CD4-positive, alpha-beta T cell treated with Interleukin-17A for 1 hour (primary cell): Measurements from ENCODE around the gene CTNNA3.
"Not testable (repeated sequence)": the region's sequence is repeated elsewhere in the genome, so short reads cannot be mapped to it uniquely, and the experiment has no call there.

ENCODE experiments used
- DNase-seq: peaks from one replicate; pipeline ENCODE4 v3.0.0-alpha.2; 2020

CTNNA3 gene

DNA sequence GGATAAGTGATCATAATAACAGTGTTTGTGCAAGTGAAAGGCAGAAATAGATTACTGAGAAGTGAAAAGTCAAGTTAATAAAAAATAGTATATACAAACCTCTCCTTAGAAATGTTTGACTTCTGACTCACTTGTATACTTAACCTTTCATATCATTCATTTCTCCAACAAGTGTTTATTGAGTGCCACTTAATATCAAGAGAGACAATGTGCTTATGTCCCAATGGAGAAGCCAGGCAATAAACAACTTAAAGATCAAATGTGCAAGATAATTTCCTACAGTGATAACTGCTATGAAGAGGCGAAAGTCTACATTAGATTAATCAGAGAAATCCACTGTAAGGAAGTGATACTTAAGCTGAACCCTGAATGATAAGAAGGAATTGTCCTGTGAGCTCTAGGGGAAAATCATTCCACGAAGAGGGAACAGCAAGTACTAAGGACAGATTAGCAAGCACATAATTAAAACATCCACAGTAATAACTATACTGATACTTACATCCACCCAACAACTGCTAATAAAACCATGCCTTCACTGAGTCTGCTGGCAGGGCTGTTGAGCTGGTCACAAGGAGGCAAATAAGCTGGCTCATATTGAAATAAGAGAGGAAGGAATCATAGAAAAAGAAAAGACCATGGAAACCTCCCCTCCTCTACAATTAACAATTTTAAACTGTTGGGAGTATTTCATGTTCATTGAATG, 203.5 kb downstream of the CTNNA3 start:
- no peak for DNase-seq

DNA sequence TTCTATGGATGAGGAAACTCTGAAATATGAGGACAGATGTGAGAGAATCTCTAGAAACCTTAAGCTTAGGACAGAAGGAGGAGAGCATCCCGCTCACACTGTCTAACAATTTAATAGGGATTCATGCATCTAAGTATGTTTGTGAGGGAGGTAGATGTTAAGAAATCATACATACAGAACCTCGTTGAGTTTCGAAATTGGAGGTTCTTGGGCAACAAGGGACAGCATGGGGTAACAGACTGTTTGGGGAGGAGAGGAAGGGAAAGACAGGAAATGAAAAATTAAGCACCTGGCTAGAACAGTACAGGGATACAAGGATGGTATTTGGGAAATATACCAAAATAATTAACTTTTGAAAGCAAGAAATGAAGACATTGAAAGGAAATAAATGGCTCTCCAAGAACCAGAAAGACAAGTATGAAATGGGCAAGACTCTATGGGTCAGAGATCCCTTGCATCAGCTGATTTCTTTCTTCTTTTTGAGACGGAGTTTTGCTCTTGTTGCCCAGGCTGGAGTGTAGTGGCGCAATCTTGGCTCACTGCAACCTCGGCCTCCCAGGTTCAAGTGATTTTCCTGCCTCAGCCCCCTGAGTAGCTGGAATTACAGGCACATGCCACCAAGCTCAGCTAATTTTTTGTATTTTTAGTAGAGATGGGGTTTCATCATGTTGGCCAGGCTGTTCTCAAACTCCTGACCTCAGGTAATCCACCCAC, 207.9 kb downstream of the CTNNA3 start:
- DNase-seq: no peak

DNA sequence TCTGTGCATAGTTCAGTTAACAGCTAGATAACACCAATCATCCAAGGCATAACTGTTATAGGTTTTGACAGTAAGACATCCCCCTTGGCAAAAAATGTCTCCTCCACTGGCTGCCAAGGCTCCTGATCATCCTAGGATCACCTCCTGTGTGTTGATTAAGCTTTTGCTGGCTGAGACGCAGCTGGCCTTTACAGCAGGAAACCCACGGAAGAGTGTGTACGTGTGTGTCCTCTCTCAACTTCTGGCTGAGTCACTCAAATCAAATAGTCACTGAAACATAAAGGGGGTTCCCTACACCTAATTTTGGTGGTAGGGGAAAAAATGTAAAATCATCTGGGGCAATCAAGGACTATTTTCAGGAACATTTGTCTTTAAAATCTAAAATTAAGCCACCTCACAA, 208.8 kb downstream of the CTNNA3 start:
- no peak for DNase-seq

DNA sequence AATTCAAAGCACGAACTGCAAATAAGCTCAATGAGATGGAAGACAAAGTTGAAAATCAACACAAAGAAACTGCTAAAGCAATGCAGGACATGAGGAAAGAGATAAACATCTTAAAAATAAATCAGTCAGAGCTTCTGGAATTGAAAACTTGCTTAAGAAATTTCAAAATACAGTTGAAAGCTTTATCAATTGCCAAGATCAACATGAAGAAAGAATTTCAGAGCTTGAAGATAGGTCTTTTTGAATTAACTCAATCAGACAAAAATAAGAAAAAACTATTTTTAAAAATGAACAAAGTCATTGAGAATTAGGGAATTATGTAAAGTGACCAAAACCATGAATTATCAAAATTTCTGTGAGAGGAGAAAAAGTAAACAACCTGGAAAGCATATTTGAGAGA, 218.1 kb downstream of the CTNNA3 start:
- DNase-seq: no peak

DNA sequence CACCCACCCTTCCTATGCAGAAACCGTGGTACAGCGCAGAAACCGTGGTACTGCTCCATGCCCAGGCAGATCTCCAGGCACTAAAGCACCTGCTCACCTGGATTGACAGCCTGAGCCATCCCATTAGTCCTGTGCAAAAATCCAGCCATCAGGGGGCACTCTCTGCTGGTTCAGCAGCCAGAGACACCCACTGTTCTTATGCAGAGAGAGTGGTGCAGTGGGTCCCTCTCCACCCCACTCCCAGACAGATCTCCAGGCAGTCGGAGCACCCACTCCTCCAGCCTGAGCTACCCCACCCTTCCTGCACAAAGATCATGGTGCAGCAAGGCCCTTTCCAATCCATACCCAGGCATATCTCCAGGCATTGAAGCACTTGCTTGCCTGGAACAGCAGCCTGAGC, 219.8 kb downstream of the CTNNA3 start:
- no peak for DNase-seq

DNA sequence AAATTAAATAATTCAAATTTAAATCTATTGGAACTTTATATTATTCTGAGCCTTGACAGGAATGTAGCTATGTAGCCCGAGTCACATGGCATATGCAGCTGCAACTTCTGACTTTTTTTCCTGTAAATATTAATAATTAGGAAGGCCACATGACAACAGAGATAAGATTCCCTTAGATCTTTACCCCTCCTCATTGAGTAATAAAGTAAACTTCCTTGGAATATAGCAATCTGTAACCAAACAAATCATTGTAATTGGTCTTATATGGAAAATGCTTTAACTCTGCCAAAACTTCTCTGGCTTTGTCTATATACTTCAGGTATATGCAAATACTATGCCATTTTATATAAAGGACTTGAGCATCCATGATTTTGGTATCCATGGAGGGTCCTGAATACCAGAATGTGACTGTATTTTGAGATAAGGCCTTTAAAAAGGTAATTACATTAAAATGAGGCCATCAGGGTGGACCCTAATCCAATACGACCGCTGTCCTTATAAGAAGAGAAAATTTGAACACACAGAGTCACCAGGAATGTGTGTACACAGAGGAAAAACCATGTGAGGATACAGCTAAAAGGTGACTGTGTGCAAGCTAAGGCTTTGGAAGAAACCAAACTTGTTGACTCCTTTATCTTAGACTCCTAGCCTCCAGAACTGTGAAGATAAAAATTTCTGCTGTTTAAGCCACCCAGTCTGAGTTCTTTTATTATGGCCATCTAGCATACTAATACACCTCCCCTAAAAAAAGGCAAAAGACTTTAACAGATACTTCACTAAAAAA, 222.0 kb downstream of the CTNNA3 start:
- DNase-seq: no peak

DNA sequence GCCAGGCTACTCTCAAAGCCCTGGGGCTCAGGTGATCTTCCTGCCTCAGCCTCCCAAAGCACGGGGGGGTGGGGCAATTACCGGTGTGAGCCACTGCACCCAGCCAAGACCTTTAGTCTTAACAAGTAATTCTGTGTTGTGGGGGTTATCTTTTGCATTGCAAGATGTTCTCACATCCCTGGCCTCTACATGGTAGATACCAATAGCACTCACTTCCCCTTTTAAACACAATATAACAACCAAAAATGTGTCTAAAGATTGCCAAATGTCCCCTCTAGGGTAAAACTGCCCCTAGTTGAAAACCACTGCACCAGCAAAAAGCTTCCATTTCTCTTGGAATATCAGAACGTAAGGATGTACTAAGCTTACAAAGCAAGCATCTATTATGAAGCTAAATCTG, 225.0 kb downstream of the CTNNA3 start:
- DNase-seq: no peak

DNA sequence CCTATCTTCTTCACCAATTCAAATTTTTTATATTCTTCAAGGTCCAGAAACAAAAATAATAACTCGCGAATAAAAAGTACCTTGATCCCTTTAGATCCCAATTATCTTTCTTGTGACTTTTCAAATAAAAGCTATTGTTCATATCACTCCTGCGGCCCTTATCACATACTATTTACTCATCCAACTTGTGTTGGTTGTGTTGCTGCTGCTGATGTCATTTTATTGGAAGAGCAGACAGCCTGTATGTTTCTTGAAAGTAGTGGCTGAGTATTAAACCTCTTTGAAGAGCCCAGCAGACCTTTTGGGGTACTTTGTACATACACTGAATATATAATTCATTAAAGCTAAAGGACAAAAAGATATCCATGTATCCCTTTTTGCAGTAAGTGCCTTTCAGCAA, 231.7 kb downstream of the CTNNA3 start:
- no peak for DNase-seq

DNA sequence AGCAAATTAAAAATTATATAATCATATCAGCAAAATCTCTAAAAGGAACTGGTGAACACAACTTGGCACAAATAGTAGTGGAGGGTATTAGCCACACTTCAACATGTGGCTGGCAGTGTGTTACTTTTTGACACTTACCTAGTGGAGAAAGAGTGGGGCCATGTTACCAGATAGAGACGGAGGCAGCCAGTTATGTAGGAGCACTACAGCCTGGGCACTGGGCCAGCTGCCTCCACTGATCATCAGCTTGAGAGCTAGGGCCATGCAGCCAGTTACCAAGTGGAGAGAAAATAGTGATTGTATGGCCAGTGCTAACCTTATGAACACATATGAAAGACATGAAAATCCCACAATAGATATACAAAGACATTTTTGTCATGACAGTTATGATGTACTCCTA, 243.1 kb downstream of the CTNNA3 start:
- no peak for DNase-seq

DNA sequence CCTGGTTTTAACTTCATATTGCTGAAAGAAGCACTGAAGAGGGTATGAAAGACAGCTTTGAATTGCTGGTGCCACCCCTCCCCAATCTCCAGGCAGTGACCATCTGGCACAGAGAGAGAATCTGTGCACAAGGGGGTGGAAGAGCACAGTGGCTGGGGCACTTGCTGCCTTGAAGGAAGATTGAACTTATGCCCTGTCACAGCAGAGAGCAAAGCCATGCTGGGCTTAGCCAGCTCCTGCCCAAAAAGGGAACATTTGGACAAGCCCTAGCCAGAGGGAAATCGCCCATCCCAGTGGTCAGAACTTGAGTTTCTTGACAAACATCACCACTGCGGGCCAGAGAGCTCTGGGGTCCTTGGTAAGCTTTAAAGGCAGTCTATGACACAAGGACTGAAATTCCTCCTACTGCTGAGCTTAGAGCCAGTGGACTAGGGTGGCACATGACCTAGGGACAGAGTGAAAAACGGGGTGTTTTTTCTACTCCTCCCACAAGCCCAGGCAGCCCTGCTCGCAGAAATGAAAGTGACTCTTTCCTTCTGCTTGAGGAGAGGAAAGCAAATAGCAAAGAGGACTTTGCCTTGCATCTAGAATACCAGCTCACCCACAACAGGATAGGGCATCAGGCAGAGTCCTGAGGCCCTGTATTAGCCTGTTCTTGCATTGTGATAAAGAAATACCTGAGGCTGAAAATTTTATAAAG, 257.2 kb downstream of the CTNNA3 start:
- DNase-seq: no peak

DNA sequence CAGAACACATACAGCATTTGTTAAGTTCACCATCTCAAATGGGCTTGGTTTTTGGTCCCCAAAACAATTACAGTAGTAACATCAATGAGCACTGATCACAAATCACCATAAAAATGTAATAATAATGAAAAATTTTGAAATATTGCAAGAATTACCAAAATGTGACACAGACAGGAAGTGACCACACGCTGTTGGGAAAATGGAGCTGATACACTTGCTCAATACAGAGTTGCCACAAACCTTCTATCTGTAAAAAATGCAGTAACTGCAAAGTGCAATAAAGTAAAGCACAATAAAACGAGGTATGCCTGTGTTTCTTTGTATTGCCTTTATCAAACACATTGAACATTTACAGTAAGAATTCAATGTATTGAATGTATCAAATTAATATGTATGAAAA, 262.7 kb downstream of the CTNNA3 start:
- DNase-seq: no peak

DNA sequence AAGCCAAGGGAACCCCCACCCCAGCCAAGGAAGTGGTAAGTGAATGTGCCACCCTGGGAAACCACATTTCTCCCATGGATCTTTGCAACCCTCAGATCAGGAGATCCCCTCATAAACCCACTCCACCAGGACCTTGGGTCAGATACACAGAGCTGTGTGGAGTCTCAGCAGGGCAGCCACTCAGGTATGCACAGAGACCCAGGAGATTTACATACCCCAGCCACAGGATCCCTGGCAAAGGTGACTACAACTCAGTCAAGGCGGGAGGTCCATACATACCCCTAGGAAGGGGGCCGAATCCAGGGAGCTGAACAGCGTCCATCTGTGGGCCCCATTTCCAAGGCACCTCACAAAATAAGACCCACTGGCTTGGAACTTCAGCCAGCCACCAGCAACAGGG, 293.4 kb downstream of the CTNNA3 start:
- DNase-seq: no peak

DNA sequence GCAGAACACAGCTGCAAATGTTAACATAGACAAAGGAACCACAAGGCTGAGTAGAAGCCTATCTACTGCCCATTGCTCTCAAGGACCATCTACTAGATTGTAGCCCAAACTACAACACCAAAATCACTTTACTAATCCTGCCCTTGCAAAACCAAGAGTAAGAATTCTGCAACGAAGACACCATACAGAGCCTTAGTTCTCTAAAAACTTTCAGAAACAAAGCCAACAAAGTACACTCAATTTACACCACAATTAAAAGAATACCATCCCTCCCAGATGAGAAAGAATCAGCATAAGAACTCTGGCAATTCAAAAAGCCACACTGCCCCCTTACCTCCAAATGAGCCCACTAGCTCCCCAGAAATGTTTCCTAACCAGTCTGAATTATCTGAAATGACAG, 294.3 kb downstream of the CTNNA3 start:
- no peak for DNase-seq

DNA sequence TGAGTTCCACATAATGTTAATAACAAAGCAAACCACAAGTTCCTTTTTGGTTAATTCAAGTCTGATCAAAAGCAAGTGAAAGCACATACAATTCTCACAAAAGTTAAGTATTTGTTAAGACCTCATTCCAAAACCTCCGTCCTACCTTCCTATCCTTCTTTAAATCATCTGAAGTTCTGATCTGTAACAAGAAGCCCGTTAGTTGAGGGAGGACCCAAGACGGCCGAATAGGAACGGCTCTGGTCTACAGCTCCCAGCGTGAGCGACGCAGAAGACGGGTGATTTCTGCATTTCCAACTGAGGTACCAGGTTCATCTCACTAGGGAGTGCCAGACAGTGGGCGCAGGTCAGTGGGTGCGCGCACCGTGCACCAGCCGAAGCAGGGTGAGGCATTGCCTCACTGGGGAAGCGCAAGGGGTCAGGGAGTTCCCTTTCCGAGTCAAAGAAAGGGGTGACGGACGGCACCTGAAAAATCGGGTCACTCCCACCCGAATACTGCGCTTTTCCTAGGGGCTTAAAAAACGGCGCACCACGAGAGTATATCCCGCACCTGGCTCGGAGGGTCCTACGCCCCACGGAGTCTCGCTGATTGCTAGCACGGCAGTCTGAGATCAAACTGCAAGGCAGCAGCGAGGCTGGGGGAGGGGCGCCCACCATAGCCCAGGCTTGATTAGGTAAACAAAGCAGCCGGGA, 309.0 kb downstream of the CTNNA3 start:
- not testable (repeated sequence) for DNase-seq

DNA sequence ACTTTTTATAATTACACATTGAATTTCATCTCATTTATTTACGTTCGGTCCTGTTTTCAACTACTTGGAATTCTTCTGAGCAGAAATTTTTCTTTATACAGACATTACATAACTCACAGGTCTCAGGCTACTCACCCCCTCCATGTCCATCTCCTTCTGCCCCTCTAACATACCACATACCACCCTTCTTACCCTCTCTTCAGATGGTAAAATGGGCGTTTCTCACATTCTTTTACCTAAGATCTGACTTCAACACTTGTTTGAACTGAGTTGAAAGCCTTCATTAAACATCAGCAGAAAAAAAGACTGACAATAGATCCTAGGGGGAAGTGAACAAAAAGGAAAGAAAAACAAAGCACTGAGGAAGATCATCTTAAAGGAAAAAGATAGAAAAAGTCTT, 309.7 kb downstream of the CTNNA3 start:
- no peak for DNase-seq

DNA sequence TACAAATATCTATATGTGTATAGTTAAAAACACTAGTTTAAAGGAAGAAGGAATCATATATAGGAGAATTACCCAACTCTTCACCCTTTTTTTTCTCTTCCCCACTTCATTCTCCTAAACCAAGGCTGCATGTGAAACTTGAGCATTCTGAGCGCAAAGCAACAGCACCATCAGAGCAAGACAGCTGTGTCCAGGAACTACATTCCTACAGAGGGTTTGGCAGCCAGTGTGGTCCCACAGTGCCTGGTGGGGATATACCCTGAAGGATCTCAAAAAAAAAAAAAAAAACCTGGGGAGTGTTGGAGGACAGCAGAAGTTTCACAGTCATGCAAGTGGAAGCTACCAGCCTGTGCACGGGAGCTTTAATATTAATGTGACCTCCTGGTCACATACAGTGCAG, 310.4 kb downstream of the CTNNA3 start:
- DNase-seq: no peak

DNA sequence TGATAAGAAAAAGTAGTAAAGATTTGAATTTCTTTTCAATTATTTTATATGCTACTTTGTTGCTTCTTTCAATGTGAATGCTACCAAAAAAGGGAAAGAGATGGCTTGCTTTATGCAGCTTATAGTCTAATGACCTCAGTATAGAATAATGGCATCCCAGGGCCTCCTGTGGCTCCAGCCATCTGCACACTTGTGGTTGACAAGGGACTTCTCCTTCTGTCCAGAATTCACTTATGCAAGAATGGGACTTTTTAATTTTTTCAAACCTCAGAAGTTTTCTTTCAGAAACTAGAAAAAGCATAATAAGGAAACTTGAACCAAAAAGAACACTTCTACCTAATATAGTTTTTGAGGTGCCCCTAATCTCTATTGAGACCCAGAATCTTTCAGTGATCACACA, 310.9 kb downstream of the CTNNA3 start:
- no peak for DNase-seq

DNA sequence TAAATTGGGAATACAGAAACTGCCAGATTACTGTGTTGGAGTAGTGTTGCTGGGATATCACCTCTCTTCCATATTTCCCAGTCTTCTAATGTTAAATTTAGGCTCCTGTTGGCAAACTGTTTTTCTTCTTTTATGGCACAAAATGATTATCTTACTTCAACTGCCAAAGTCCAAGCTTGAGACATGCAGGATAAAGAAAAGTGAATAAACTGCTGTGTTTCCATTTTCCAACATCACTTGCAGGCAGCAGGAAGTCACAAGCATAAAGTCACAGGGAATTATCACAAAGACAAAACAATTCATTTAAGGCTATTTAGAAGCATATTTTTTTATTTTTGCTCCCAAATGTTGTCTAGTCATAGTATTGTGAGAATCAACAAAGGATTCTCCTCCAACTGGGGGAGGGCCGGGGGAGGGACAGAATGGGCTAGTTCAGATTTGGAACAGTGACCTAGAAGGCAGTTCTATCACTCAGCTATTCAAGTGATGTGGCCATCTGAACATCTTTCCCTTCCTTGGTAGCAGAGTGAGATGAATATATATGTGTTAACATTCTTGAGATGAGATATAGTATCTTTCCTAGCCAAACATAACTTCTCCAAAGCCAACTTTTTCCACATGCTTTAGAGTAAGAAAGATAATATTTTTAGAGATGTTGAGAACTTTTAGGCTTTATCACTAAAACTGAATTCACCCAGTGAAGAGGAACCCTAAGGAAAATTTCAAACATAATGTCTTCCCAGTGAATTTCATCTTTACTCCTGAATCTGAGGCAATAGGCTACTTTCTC, 364.7 kb downstream of the CTNNA3 start:
- no peak for DNase-seq

DNA sequence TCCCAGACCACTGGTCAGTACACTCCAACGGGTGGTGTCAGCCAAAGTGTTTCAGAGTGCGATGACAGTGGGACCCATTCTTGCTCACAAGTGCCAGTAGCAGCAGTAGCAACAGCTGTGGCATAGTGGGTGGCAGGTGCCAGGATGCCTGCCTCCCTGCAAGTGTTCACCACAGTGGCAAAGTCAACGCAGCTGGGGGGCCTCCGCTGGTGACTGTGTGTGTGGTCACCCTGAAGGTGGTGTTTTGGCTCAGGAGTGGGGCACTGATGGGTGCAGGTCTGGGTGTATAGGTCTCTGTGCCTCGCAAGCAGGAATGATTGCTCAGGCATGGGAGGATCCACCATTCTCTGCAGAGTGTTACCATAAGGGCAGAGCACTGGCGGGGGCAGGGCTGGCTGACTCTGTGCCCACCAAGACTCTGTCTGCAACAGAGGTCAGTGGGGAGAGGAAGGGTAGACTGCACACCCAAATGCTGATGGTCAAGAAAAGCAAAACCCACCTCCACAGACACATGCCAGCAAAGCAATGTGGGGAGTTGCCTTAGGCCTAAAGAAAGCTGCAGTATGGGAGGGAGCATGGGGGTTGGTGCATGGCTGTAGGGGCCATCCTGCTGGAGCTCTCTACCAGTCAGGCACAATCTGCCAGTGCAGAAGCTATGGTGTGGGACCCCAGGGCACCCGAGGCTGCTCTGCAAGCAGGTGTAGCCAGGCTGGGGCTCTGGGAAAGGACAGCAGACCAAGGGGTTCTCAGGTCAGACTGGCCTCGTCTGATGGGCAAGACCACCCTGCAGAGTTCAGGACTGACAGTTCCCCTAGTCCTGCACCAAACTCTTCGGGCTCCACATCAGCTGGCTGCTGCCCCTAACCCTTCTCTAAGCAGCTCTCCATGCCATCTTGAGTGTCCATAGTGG, 368.1 kb downstream of the CTNNA3 start:
- no peak for DNase-seq

DNA sequence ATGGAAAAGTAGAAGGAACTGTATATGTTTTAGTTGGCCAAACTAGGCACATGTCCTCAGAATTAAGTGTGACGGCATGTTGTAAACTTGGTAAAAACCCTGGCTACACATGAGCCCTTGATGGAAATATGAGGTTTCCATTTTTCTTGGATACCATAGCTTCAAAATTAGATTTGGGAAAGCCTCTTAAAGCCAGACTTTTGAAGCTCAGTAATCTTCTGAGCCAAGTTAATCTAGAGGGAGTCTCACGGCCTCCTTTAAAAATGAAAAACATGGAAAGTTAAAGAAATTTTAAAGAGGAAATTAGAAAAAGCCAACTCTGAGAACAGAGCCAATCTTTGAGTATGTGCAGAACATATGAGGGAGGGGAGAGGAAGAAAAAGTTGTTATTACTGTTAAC, 376.0 kb downstream of the CTNNA3 start:
- DNase-seq: no peak

DNA sequence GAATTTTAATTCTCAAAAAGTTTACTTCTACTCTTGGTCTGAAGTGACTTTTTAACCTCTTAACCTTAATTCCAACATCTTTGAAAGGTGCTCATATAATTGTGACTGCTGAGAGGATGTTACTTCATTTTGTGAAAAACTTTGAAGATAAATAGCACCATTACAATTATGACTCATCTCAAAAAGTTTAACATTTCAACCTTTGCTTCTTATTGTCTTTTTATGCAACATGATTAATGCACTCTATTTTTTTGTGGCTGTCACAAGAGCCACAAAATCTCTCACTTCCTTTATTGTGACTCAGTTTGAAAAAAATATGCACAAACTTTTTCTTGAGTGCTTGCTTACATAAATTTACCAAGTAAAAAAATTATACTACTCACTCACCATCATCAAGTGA, 387.1 kb downstream of the CTNNA3 start:
- no peak for DNase-seq
